ENCODE results near the gene GP1BA. TPM values are rescaled to one million over a fixed set of nuclear protein-coding genes. Genes with fewer than 3 reads are reported as not detected.
"Not testable (repeated sequence)": the region's sequence is repeated elsewhere in the genome, so short reads cannot be mapped to it uniquely, and the experiment has no call there.

GP1BA gene
- total RNA-seq, 1 experiment from 2014 or later = not detected

DNA sequence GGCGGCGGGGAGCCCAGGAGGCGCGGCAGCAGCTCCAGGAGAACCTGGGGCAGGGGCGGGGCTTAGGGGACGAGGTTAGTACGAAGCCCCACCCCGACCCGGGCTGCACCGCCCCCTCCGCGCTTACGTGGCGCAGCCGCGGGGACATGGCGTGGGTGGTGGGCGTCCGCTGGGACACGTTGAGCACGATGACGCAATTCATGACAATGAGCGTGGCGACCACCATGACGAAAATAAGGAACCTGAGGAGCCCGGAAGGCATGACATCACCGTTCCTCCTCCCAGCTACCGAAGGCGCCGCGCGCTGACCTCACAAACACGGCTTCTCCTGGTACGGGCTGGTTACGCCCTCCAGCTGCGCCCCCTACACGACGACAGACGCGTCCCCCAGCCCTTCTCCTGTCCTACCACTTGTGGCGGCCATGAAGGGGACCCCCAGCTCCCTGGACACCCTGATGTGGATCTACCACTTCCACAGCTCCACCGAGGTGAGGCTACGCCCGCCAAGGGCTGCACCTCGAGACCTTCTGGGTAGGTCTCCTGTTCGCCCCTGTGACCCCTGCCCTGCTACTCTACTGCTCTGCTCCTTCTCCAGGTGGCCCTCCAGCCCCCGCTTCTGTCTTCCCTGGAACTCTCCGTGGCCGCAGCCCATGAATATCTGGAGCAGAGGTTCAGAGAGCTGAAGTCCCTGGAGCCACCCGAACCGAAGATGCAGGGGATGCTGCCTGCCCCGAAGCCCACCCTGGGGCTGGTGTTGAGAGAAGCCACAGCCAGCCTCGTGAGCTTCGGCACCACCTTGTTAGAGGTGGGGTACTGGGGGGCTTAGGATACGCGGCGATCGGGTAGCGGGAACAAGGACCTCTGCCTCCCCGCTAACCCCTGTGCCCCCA is 32.5 kb upstream of the GP1BA start, which contains the start of gene C17orf107:
Gene C17orf107 (plus strand): TSS at position 196 of the 890 bp plus-strand sequence. CDS start 227 bp downstream, at position 423.
- Histone ChIP-seq H3K36me3 (no peaks in the 10 kb centered on the region), H3K4me3 (no peak within 1 kb of the TSS), H3K9me3 (no peaks in the 10 kb centered on the region), H3K27me3 (no peaks in the 10 kb centered on the region)
- no peak for DNase-seq

DNA sequence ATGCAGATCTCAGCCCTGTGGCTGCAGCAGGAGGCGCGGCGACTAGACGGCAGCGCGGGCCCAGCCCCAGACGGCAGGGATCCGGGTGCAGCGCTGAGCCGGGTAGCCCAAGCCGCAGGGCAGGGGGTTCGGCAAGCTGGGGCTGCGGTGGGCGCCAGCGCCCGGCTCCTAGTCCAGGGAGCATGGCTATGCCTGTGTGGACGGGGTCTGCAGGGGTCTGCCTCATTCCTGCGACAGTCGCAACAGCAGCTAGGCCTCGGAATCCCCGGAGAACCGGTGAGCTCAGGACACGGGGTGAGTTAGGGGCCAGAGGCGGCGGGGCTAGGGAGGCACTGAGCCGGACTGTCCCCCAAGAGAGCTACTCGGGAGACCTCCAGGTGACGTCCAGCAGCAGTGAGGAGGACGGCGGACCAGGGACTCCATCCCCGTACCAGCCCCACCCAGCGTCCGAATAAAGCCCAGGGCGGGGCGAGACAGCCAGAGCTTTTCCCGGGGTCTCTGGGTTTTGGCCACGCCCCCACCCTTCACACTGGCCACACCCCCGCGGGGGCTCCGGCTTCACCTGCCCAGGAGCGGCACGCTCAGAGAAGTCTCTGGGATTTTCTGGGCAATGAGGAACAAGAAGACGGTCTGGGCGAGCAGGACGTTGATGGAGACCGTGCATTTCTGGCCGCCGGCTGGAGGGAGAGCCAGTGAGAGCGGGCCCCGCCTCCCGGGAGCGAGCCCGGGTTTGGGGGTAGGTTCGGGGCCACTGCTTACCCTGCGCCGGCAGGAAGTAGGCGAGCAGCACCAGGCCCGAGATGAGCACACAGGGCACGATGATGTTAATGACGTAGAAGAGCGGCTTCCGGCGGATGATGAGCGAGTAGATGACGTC is 31.6 kb upstream of the GP1BA start:
- no peak for DNase-seq
- Histone ChIP-seq H3K4me3 (no peak overlapping the region), H3K27me3 (no peaks in the 10 kb centered on the region), H3K36me3 (no peaks in the 10 kb centered on the region), H3K9me3 (no peaks in the 10 kb centered on the region)

DNA sequence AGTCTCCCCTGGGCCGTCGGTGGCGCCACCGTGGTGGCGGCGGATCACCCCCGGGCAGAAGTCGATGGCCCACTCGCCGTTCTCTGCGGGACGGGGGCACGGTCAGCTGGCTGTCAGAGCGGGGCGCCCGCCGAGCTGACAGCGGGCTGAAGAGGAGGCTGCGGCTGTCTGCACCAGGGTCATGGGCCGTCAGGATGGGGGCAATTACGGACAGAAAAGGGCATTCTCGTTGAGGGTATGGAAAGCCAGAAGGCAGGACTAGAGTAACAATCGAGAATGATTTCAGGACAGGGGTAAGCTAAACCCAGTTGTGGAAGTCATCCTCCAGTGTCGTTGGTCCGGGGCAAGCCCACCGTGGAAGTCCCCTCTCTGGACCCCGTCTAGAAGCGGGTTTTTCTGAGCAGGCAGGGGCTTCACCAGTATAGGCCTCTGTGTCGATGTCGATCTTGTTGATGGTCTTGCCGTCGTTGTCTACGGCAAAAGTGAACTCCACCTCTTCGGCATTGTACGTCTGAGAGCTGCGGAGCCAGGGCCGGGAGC is 30.9 kb upstream of the GP1BA start:
- no peaks in the 10 kb centered on the region for H3K36me3 ChIP-seq
- H3K27me3 ChIP-seq = no peaks in the 10 kb centered on the region
- no peak for DNase-seq
- H3K9me3 ChIP-seq = no peaks in the 10 kb centered on the region
- no peak overlapping the region for H3K4me3 ChIP-seq

- Histone ChIP-seq H3K27me3 (no peaks in the 10 kb centered on the region), H3K36me3 (no peaks in the 10 kb centered on the region), H3K4me3 (no peak overlapping the region), H3K9me3 (no peaks in the 10 kb centered on the region)
- DNase-seq = no peak
Measured at GRCh38 chr17:4901648-4902344, 30.3 kb upstream of the GP1BA start.

- H3K27me3 ChIP-seq = no peaks in the 10 kb centered on the region
- H3K36me3 ChIP-seq = no peaks in the 10 kb centered on the region
- no peak for DNase-seq
- H3K9me3 ChIP-seq = no peaks in the 10 kb centered on the region
- no peak overlapping the region for H3K4me3 ChIP-seq
Measured at GRCh38 chr17:4902540-4902939, 29.5 kb upstream of the GP1BA start.

- H3K4me3 ChIP-seq = no peak within 1 kb of the TSS
- no peaks in the 10 kb centered on the region for H3K9me3 ChIP-seq
- peak; percentile 48 for DNase-seq
- no peaks in the 10 kb centered on the region for H3K36me3 ChIP-seq
- H3K27me3 ChIP-seq = no peaks in the 10 kb centered on the region
Measured at GRCh38 chr17:4903051-4903818, 28.8 kb upstream of the GP1BA start, which contains the start of gene CHRNE. CHRNE (minus strand) TSS chr17:4903098; CDS start chr17:4903063, 35 bp downstream.

- not testable (repeated sequence) for DNase-seq, H3K27me3 ChIP-seq, H3K36me3 ChIP-seq, H3K4me3 ChIP-seq, H3K9me3 ChIP-seq
Measured at GRCh38 chr17:4906642-4907041, 25.4 kb upstream of the GP1BA start.

DNA sequence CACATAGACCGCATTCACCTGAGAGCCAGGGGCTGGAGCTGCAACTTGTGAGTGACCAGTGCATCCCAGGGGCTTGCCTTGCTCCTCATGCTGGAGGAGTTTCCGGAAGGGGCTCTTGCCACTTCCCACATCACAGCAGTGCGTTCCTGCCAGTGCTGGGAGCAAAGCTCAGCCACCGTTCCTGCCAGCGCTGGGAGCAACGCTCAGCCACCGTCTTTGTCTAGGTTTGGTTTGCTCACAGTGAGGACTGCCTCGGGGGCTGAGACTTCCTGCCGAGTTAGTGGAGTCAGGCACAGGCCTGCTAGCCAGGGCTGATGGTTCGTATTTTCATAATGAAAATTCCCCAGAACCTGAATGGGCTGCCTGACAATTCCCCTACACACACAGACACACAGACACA is 23.8 kb upstream of the GP1BA start:
- Histone ChIP-seq H3K36me3 (no peaks in the 10 kb centered on the region), H3K9me3 (no peaks in the 10 kb centered on the region), H3K4me3 (no peak overlapping the region), H3K27me3 (no peaks in the 10 kb centered on the region)
- peak; percentile 19 for DNase-seq

- no peaks in the 10 kb centered on the region for H3K27me3 ChIP-seq
Measured at GRCh38 chr17:4908711-4909496, 23.2 kb upstream of the GP1BA start.

GRCh38 chr17:4913994-4914393 is 18.1 kb upstream of the GP1BA start:
- Histone ChIP-seq H3K27me3 (no peaks in the 10 kb centered on the region), H3K4me3 (no peak overlapping the region), H3K9me3 (no peaks in the 10 kb centered on the region), H3K36me3 (no peaks in the 10 kb centered on the region)
- no peak for DNase-seq

More at GRCh38 chr17:4908711-4909496, 23.2 kb upstream of the GP1BA start:
- H3K36me3 ChIP-seq = no peaks in the 10 kb centered on the region
- DNase-seq = peak; percentile 87
- H3K4me3 ChIP-seq = no peak overlapping the region
- H3K9me3 ChIP-seq = no peaks in the 10 kb centered on the region

DNA sequence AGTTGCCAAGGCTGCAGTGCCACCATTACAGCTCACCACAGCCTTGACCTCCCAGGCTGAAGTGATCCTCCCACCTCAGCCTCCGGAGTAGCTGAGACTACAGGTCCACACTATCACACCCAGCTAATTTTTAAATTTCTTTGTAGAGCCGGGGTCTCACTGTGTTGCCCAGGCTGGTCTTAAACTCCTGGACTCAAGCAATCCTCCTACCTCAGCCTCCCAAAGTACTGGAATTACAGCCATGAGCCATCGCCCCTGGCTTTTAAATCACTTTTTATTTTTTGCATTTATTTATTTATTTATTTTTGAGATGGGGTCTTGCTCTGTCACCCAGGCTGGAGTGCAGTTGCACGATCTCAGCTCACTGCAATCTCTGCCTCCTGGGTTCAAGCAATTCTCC is 17.5 kb upstream of the GP1BA start:
- not testable (repeated sequence) for H3K9me3 ChIP-seq, H3K27me3 ChIP-seq, H3K4me3 ChIP-seq, DNase-seq, H3K36me3 ChIP-seq

GRCh38 chr17:4919511-4920047 is 12.5 kb upstream of the GP1BA start:
- DNase-seq = no peak
- no peaks in the 10 kb centered on the region for H3K27me3 ChIP-seq
- no peaks in the 10 kb centered on the region for H3K9me3 ChIP-seq
- H3K4me3 ChIP-seq = no peak overlapping the region
- H3K36me3 ChIP-seq = no peaks in the 10 kb centered on the region

DNA sequence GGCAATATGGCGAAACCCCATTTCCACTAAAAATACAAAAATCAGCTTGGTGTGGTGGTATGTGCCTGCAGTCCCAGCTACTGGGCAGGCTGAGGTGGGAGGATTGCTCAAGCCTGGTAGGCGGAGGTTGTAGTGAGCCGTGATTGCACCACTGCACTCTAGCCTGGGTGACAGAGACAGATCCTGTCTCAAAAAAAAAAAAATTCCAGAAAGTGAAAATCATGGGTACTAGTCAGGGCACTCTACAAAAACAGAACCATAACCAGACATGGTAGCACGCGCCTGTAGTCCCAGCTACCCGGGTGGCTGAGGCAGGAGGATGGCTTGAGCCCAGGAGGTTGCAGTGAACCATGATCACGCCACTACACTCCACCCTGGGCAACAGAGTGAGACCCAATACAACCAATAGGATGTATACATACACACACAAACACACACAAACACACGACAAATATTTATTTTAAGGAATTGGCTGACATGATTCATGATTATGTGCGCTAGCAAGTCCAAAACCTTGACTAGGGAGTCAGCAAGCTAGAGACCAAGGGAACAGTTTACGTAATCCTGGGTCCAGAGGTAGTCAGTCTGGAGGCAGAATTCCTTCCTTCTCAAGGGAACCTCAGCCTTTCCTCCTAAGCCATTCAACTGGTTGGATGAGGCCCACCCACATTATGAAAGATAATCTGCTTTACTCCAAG is 11.6 kb upstream of the GP1BA start:
- no peak for DNase-seq
- no peaks in the 10 kb centered on the region for H3K27me3 ChIP-seq
- no peaks in the 10 kb centered on the region for H3K9me3 ChIP-seq
- no peaks in the 10 kb centered on the region for H3K36me3 ChIP-seq
- H3K4me3 ChIP-seq = no peak overlapping the region

DNA sequence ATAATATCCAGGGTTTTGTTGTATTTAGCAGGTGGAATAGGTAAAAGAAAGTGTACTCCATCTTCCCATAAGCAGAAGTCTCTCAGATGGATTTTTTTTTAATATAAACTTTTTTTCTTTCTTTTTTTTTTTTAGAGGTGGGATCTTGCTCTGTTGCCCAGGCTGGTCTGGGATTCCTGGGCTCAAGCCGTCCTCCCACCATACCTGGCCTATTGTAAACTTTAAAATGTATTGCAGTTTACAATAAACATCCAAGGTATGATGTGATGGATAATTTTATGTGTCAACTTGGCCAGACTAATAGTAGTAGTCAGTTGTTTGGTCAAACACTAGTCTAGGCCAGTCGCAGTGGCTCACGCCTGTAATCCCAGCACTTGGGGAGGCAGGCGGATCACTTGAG is 10.8 kb upstream of the GP1BA start:
- no peak for DNase-seq
- H3K4me3 ChIP-seq = no peak overlapping the region
- no peaks in the 10 kb centered on the region for H3K9me3 ChIP-seq
- no peaks in the 10 kb centered on the region for H3K27me3 ChIP-seq
- H3K36me3 ChIP-seq = no peaks in the 10 kb centered on the region
